ACC112 (cell line): ENCODE measurements around the gene MAPK14.

Experiments
- H2AFZ ChIP-seq: fragments of 200-600 bp; sonication (generic); one replicate; pipeline ENCODE4 v1.6.0; 2017; ENCODE audit warnings: antibody characterized with exemption, low read length; ENCODE audit not compliant: unreplicated experiment
- H3K27ac ChIP-seq: fragments of 200-600 bp; sonication (generic); 2 replicates; pipeline ENCODE4 v1.5.1; 2014; ENCODE audit warnings: low read depth, mild to moderate bottlenecking, antibody characterized with exemption, low read length, moderate library complexity
- H3K27me3 ChIP-seq: fragments of 200-600 bp; sonication (generic); 2 replicates; pipeline ENCODE4 v1.6.1; 2014; ENCODE audit warnings: mild to moderate bottlenecking, antibody characterized with exemption, low read length, moderate library complexity, mixed read lengths; ENCODE audit not compliant: insufficient read depth
- H3K36me3 ChIP-seq: fragments of 200-600 bp; sonication (generic); 2 replicates; pipeline ENCODE4 v1.6.1; 2016; ENCODE audit warnings: mild to moderate bottlenecking, antibody characterized with exemption, low read length, moderate library complexity, mixed read lengths; ENCODE audit not compliant: insufficient read depth
- H3K4me1 ChIP-seq: fragments of 200-600 bp; sonication (generic); one replicate; pipeline ENCODE4 v1.6.1; 2016; ENCODE audit warnings: low read length, mixed read lengths; ENCODE audit not compliant: insufficient read depth, unreplicated experiment, control insufficient read depth
- H3K4me3 ChIP-seq: fragments of 200-600 bp; sonication (generic); 2 replicates; pipeline ENCODE4 v1.5.1; 2014; ENCODE audit warnings: mild to moderate bottlenecking, low read depth, low read length
- H3K79me2 ChIP-seq: fragments of 200-600 bp; sonication (generic); one replicate; pipeline ENCODE4 v1.6.0; 2016; ENCODE audit warnings: low read length; ENCODE audit not compliant: control insufficient read depth, unreplicated experiment, insufficient read depth

MAPK14 gene

DNA sequence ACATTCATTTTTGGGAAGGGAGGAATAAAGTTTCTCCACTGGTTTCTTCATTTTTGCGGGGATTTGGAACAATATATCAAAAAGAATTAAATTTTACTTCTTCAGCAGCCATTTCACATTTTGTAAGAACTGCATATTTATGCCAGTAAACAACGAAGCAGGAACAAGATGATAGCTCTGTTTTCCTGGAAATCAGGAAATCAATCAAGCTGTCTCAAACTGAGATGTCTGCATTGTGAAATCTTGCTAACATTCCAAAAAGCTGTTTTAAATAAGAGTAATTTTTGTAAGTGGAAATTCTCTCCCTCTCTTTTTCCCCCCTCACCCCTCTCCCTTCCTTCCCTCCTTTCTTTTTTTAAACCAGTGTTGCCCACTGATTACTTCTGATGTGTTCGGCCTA is 122.7 kb downstream of the MAPK14 start:
- H3K27ac ChIP-seq, result no peak overlapping the region

DNA sequence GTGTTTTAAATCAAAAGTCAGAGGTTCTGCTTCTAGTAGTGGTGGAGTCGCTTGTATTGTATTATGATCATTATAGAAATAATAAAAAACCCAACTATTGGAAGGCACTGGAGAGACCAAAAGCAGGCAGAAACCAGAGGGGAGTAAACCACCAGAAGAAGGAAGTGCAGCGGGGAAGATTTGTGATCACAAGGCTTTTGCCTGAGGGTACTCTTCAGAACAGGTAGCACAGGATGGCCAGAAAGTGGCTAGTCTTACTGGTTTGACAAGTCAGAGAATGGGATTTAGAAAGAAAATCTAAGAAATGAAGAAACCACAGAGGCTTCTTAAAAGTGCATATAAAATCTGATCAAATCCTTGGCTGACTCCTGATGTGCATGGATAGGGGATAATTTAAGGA is 126.7 kb downstream of the MAPK14 start:
- Histone ChIP-seq H3K4me1 (no peaks in the 10 kb centered on the region), H3K79me2 (no peaks in the 10 kb centered on the region), H3K27ac (no peak overlapping the region), H3K4me3 (no peak overlapping the region), H3K27me3 (no peaks in the 10 kb centered on the region), H3K36me3 (no peaks in the 10 kb centered on the region), H2AFZ (no peak overlapping the region)

More for the DNA sequence above, 122.7 kb downstream of the MAPK14 start:
- no peaks in the 10 kb centered on the region for H3K27me3 ChIP-seq
- H3K79me2 ChIP-seq, result no peaks in the 10 kb centered on the region
- no peaks in the 10 kb centered on the region for H3K36me3 ChIP-seq
- no peaks in the 10 kb centered on the region for H3K4me1 ChIP-seq
- H2AFZ ChIP-seq, result peak overlapping the region; percentile 67
- no peak overlapping the region for H3K4me3 ChIP-seq

GRCh38 chr6:36155662-36156061 is 128.1 kb downstream of the MAPK14 start:
- no peaks in the 10 kb centered on the region for H3K79me2 ChIP-seq
- no peaks in the 10 kb centered on the region for H3K4me1 ChIP-seq
- no peak overlapping the region for H3K27ac ChIP-seq
- no peak overlapping the region for H2AFZ ChIP-seq
- H3K4me3 ChIP-seq, result no peak overlapping the region
- no peaks in the 10 kb centered on the region for H3K27me3 ChIP-seq
- no peaks in the 10 kb centered on the region for H3K36me3 ChIP-seq

DNA sequence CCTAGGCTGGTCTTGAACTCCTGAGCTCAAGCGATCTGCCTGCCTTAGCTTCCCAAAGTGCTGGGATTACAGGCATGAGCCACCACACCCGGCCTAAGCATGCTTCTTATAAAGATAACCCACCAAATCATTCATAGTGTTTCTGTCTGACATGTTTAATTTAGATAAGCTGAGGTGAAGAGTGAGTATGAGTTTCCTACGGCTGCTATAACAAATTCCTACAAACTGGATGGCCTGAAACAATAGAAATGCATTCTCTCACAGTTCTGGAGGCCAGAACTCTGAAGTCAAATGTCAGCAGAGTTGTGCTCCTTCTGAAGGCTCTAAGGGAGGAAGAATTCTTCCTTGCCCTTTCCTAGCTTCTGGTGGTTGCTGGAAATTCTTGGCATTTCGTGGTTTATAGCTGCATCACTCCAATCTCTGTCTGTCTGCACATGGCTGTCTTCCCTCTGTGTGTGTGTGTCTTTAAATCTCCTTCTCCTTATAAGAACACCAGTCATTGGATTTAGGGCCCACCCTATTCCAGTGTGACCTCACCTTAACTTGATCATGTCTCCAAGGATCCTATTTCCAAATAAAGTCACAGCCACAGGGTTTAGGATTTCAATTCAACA is 132.6 kb downstream of the MAPK14 start:
- no peaks in the 10 kb centered on the region for H3K36me3 ChIP-seq
- H3K4me3 ChIP-seq, result no peak overlapping the region
- no peaks in the 10 kb centered on the region for H3K79me2 ChIP-seq
- no peaks in the 10 kb centered on the region for H3K4me1 ChIP-seq
- no peak overlapping the region for H3K27ac ChIP-seq
- no peak overlapping the region for H2AFZ ChIP-seq
- no peaks in the 10 kb centered on the region for H3K27me3 ChIP-seq
